Astrocyte (in vitro differentiated cells and primary cell): ENCODE results near the gene COG7. TPM values are rescaled to one million over a fixed set of nuclear protein-coding genes. Genes with fewer than 3 reads are reported as not detected.

Experiments used
- DNase-seq: peaks from one replicate; pipeline ENCODE4 v3.0.0-alpha.2; 2010; ENCODE audit warnings: low read depth
- FAIRE-seq: peaks from 2 replicates; lab custom pipeline; 2011; peaks lifted over from hg19 to GRCh38; lab: Jason Lieb, UNC
- H2AFZ ChIP-seq: 2 replicates; pipeline ENCODE4 v1.6.0; 2012; ENCODE audit warnings: low read depth, low read length, inconsistent platforms
- H3K27ac ChIP-seq: 2 replicates; pipeline ENCODE4 v1.5.1; 2011; ENCODE audit warnings: low read depth, low read length, inconsistent platforms
- H3K27me3 ChIP-seq: 2 replicates; pipeline ENCODE4 v1.6.0; 2011; ENCODE audit warnings: low read length, inconsistent platforms; ENCODE audit not compliant: insufficient read depth
- H3K36me3 ChIP-seq: 2 replicates; pipeline ENCODE4 v1.5.1; 2011; ENCODE audit warnings: low read length, inconsistent platforms; ENCODE audit not compliant: insufficient read depth
- H3K4me1 ChIP-seq: 2 replicates; pipeline ENCODE4 v1.5.1; 2011; ENCODE audit warnings: low read length, inconsistent platforms; ENCODE audit not compliant: insufficient read depth
- H3K4me2 ChIP-seq: 2 replicates; pipeline ENCODE4 v1.6.0; 2012; ENCODE audit warnings: low read length, inconsistent platforms
- H3K4me3 ChIP-seq: 2 replicates; pipeline ENCODE4 v1.5.1; 2011; ENCODE audit warnings: low read depth, mild to moderate bottlenecking, low read length, inconsistent platforms; ENCODE audit not compliant: insufficient read depth
- H3K79me2 ChIP-seq: 2 replicates; pipeline ENCODE4 v1.6.0; 2012; ENCODE audit warnings: mild to moderate bottlenecking, low read length, inconsistent platforms; ENCODE audit not compliant: insufficient read depth
- H3K9ac ChIP-seq: 2 replicates; pipeline ENCODE4 v1.6.0; 2012; ENCODE audit warnings: mild to moderate bottlenecking, low read length, inconsistent platforms
- H3K9me3 ChIP-seq: 2 replicates; pipeline ENCODE4 v1.5.1; 2012; ENCODE audit warnings: low read depth, mild to moderate bottlenecking, low read length, inconsistent platforms; ENCODE audit not compliant: insufficient read depth
- H4K20me1 ChIP-seq: 2 replicates; pipeline ENCODE4 v1.6.0; 2012; ENCODE audit warnings: low read length, inconsistent platforms; ENCODE audit not compliant: insufficient read depth
- H3K27ac Mint-ChIP-seq: one replicate; pipeline ENCODE4 v1.8.0; 2021; ENCODE audit warnings: mild to moderate bottlenecking, mixed read lengths; ENCODE audit not compliant: unreplicated experiment
- H3K27me3 Mint-ChIP-seq: one replicate; pipeline ENCODE4 v1.8.0; 2021; ENCODE audit warnings: low read depth, mixed read lengths; ENCODE audit not compliant: unreplicated experiment
- H3K36me3 Mint-ChIP-seq: one replicate; pipeline ENCODE4 v1.8.0; 2021; ENCODE audit warnings: low read depth, mixed read lengths; ENCODE audit not compliant: unreplicated experiment
- H3K4me1 Mint-ChIP-seq: one replicate; pipeline ENCODE4 v1.8.0; 2021; ENCODE audit warnings: low read depth, mixed read lengths; ENCODE audit not compliant: unreplicated experiment
- H3K4me3 Mint-ChIP-seq: one replicate; pipeline ENCODE4 v1.8.0; 2021; ENCODE audit warnings: mild to moderate bottlenecking, moderate library complexity, mixed read lengths; ENCODE audit not compliant: unreplicated experiment
- H3K9me3 Mint-ChIP-seq: one replicate; pipeline ENCODE4 v1.8.0; 2021; ENCODE audit warnings: mild to moderate bottlenecking, mixed read lengths; ENCODE audit not compliant: unreplicated experiment
- CTCF ChIP-seq: IDR thresholded peaks from 2 replicates; pipeline ENCODE4 v1.5.1; 2011; ENCODE audit warnings: low read depth, mild to moderate bottlenecking, inconsistent platforms, low read length, moderate library complexity; ENCODE audit not compliant: insufficient read depth
- EZH2 ChIP-seq: IDR thresholded peaks from 2 replicates; pipeline ENCODE4 v1.6.1; 2012; ENCODE audit warnings: mild to moderate bottlenecking, low read length, inconsistent platforms; ENCODE audit not compliant: insufficient read depth
- total RNA-seq: library from RNA; stranded (reverse); gene quantifications from 2 replicates; pipeline ENCODE4 v1.2.1, GENCODE V29; 2021

COG7 gene
- total RNA-seq, 1 donor from 2014 or later: 19.8 TPM

- no peaks in the 10 kb centered on the region for H3K4me1 Mint-ChIP-seq
- Histone ChIP-seq H3K9ac (no peak overlapping the region), H2AFZ (no peak overlapping the region), H4K20me1 (no peaks in the 10 kb centered on the region), H3K4me3 (no peak overlapping the region), H3K4me2 (no peak overlapping the region), H3K9me3 (no peaks in the 10 kb centered on the region), H3K36me3 (peaks cover 30% of the 10 kb centered on the region), H3K79me2 (no peaks in the 10 kb centered on the region), H3K27me3 (no peaks in the 10 kb centered on the region), H3K27ac (no peak overlapping the region), H3K4me1 (peaks cover 6% of the 10 kb centered on the region)
- H3K9me3 Mint-ChIP-seq: no peaks in the 10 kb centered on the region
- H3K36me3 Mint-ChIP-seq: peaks cover 40% of the 10 kb centered on the region
- TF ChIP-seq CTCF (no peak), EZH2 (no peak)
- no peaks in the 10 kb centered on the region for H3K27me3 Mint-ChIP-seq
- no peak overlapping the region for H3K4me3 Mint-ChIP-seq
- FAIRE-seq: no peak
- no peak for DNase-seq
- H3K27ac Mint-ChIP-seq: no peak overlapping the region
Measured at GRCh38 chr16:23394141-23394831, 58.7 kb downstream of the COG7 start.

GRCh38 chr16:23392223-23392600 is 60.8 kb downstream of the COG7 start:
- no peak for DNase-seq
- Histone ChIP-seq H2AFZ (no peak overlapping the region), H3K9ac (no peak overlapping the region), H3K9me3 (no peaks in the 10 kb centered on the region), H3K4me2 (no peak overlapping the region), H3K36me3 (peaks cover 17% of the 10 kb centered on the region), H4K20me1 (no peaks in the 10 kb centered on the region), H3K4me1 (peaks cover 6% of the 10 kb centered on the region), H3K4me3 (no peak overlapping the region), H3K27me3 (no peaks in the 10 kb centered on the region), H3K27ac (no peak overlapping the region), H3K79me2 (no peaks in the 10 kb centered on the region)
- FAIRE-seq: no peak
- Mint-ChIP-seq H3K27ac (no peak overlapping the region), H3K9me3 (no peaks in the 10 kb centered on the region), H3K4me3 (no peak overlapping the region), H3K27me3 (no peaks in the 10 kb centered on the region), H3K4me1 (no peaks in the 10 kb centered on the region), H3K36me3 (peaks cover 40% of the 10 kb centered on the region)
- TF ChIP-seq CTCF (no peak), EZH2 (no peak)
